ENCODE results near the gene RPS26.
A peak's percentile ranks its signal among the peaks of the same experiment; 100 is the strongest.
"Not testable (repeated sequence)": the region's sequence is repeated elsewhere in the genome, so short reads cannot be mapped to it uniquely, and the experiment has no call there.

RPS26 gene

DNA sequence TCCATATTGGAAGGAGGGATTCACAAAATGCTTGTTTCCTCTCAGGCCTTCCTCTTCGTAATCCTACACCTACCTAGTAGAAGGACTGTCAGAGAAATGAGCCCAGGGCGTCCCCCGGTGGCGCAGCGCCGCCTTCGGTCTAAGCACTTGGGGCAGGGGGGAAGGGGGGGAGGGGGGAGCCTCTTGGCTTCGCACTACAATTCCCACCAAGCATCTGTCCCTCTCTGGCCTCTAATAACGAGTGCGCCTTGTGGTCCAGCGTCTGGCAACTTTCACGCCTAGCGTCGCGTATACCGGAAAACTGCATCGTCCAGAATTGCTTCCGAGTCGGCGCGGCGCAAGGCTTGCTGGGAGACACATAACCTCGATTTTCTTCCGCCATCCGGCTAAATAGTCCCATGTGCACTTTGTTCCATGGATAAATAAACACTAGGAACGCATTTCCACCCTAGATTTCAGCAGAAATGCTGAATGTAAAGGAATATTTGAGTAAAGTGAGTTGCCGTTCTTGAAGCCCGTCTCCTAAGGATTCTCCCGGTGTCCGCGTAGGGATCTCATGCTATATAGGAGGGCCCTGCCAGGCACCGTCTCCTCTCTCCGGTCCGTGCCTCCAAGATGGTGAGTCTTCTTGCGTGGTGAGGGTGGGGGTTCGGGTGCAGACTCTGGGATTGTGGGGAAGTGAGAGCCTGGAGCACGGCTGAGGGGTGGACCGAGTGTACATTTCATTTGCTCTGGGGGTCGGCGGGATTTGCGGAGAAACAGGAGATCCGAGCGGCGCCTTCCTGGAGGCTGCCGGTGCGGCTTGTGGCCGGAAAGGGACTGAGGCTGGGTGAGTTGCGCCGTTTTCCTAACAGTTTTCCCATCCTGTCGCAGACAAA is at the start of gene RPS26:
Gene RPS26, plus strand, starts transcription at position 367 of the 878 bp plus-strand sequence. Its CDS starts 249 bp downstream, at position 616.
- DNase-seq (ENCODE audit: low read depth in 3 of 3) = peak; percentile 65 to 81 (median 78)

DNA sequence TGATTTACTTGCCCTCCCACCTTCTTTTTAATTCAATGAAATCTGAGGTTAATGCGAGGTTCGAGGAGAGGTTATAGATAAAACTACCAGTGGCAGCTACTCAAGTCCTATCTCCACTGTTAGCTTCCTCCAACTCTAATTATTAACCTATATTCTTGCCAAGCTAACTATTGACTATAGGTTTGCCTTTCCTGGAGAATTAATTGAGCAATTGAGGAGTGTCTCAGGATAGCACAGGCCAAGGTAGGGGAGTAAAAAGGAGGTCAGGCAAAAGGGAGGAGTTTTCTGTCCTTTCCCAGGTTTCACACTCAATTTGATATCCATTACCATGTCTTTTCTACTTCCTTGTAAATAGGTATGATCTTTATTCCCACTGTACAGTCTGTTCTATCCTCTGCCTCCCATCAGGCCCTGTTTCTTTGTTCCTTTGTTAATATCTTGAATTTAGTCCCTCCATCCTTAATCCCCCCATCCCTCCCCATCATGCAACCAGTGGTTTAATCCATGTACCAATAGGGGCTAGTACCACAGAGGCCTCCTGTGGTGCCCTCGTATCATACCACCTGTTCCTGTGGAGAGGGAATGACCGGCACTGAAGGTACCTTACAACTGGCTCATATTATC is 48.4 kb upstream of the RPS26 start:
- no peak for DNase-seq (ENCODE audit: low read depth in 3 of 3)

DNA sequence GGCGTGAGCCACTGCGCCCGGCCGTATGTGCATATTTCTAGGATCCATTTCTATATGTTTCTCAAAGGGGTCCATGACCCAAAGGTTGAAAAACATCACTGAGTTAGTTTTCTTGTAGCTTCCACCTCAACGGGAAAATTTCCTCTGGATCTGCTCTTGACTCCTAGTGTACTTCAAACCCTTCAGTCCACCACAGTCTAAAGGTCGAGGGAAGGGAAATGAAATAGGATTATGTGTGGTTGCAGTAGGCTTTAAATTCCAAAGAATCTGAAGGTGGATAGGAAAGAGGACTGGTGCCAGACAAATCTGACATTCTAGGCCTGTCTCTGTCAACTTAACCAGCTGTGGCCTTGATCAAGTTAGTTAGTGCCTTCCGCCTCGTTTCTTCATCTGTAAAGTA is 46.4 kb upstream of the RPS26 start:
- no peak for DNase-seq (ENCODE audit: low read depth in 3 of 3)

DNA sequence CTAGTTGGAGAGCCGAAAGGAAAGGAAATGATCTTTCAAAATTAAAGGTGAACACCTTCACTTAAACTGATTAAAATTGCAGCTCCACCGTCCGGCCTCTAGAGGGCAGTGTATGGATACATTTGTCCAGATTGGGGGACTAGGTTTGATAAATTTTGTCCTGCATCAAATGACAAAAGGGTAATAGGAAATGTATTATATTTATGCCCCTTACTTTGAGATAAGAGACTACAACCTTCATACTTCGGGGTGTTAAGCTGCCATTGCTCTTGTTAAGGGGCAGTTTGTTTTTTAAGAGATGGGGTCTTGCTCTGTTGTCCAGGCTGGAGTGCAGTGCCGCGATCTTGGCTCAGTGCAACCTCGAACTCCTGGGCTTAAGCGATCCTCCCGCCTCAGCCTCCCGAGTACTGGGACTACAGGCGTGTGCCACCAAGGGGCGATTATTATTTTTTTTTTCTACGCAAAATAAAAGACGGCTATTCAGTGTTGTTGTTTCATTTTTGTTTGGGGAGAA is 45.5 kb upstream of the RPS26 start:
- peak in 2 of 3 experiments; percentile 35 to 46 for DNase-seq (ENCODE audit: low read depth in 3 of 3)

DNA sequence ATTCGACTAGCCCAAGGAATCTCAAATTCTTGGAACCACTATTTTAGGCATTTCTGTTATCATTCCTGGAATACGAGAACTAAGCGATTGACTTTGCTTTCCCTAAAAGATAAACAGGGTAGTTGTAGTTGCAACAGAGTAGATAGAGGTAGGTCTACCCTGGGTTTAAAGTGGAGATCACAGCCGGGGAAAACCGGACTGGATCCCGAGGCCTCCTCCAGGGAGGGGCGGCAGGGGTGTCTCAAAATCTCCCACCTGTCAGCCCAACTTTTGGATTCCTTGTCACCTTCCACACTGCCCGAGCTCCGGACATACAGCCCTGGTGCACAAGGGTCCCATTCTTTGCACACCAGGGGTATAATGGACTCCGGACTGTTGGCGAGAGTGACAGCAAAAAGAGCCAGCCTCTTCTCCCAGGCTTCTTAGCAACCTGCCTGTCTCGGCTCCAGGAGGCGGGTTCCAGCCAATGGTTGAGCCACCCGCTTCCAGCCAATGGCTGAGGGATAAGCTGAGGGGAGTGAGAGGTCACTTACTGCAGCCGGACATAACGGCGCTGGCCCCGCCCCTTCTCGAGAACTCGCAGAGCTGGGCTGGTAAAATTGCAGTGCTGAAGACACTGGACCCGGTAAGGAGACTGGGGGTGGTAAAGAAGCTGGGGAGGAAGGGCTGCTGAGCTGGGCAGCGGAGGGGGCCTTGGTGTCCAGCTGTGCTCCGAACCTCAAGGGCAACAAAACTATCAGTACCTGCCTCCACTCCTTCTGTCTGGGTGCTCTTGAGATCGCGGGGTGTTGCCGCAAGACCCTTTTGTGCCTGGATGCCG is 44.8 kb upstream of the RPS26 start, which contains the start of gene SUOX:
Gene SUOX, plus strand, starts transcription at position 562 of the 820 bp plus-strand sequence. CDS start 4,946 bp downstream, outside the sequence.
- no peak for DNase-seq (ENCODE audit: low read depth in 3 of 3)

DNA sequence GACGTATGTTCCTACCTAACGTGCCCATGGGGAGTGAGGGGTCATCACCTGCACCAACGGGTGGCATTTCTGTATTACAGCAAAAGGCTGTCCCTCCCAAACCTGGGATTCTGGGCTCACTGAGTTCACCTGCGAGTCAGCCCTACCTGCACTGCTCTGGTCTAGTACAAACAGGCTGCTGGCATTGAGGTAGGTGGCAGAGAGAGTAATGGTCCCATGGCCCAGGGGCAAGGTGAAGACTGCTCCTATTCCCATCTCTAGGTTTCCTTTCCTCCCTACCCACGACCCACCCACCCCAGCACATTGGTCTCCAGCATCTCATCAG is 44.2 kb upstream of the RPS26 start:
- no peak for DNase-seq (ENCODE audit: low read depth in 3 of 3)

DNA sequence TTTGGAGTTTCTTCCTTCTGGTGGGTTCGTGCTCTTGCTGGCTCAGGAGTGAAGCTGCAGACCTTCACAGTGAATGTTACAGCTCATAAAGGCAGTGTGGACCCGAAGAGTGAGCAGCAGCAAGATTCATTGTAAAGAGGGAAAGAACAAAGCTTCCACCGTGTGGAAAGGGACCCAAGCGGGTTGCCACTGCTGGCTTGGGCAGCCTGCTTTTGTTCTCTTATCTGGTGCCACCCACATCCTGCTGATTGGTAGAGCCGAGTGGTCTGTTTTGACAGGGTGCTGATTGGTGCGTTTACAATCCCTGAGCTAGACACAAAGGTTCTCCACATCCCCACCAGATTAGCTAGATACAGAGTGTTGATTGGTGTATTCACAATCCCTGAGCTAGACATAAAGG is 42.2 kb upstream of the RPS26 start:
- DNase-seq (ENCODE audit: low read depth in 3 of 3) = not testable (repeated sequence)

DNA sequence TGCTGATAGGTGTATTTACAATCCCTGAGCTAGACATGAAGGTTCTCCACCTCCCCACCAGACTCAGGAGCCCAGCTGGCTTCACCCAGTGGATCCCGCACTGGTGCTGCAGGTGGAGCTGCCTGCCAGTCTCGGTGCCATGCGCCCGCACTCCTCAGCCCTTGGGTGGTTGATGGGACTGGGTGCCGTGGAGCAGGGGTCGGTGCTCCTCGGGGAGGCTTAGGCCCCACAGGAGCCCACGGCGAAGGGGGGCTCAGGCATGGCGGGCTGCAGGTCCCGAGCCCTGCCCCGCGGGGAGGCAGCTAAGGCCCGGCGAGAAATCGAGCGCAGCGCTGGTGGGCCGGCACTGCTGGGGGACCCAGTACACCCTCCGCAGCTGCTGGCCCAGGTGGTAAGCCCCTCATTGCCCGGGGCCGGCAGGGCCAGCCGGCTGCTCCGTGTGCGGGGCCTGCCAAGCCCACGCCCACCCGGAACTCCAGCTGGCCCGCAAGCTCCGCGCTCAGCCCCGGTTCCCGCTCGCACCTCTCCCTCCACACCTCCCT is 41.6 kb upstream of the RPS26 start:
- DNase-seq (ENCODE audit: low read depth in 3 of 3) = not testable (repeated sequence)

DNA sequence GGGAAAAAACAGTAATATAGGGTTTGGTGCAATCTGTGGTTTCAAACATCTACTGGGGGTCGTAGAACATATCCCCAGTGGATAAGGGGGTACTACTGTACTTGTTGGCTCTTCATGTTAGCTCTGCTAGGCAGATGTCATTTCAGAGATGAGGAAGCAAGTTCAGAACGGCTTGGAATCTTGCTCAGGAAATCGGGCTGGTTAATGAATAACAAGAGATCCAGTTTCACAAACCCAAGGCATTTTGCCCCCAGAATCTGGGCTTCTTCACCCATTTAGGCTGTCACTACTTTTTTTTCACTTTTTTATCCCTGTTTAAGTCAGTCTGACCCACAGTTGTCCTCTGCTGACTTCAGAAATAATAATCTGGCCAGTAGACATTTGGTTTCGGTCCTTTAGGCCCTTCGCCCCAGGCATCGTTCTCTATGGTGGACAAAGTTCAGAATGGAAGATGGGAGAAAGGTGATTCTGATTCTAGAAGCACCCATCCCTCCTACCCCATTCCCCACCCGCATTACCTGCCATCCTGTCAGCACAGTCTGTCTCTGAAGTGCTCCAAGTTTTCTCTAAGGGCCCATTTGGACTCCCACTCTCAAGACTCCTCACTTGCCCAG is 40.1 kb upstream of the RPS26 start:
- DNase-seq (ENCODE audit: low read depth in 3 of 3) = no peak

DNA sequence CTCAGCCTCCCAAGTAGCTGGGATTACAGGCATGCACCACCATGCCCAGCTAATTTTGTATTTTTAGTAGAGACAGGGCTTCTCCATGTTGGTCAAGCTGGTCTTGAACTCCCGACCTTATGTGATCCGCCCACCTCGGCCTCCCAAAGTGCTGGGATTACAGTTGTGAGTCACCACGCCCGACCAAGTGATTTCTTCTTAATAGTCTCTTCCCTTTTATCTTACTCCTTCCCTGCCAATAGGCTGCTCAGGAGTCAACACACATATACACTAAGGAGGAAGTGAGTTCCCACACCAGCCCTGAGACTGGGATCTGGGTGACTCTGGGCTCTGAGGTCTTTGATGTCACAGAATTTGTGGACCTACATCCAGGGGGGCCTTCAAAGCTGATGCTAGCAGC is 38.3 kb upstream of the RPS26 start:
- DNase-seq (ENCODE audit: low read depth in 3 of 3) = not testable (repeated sequence)

DNA sequence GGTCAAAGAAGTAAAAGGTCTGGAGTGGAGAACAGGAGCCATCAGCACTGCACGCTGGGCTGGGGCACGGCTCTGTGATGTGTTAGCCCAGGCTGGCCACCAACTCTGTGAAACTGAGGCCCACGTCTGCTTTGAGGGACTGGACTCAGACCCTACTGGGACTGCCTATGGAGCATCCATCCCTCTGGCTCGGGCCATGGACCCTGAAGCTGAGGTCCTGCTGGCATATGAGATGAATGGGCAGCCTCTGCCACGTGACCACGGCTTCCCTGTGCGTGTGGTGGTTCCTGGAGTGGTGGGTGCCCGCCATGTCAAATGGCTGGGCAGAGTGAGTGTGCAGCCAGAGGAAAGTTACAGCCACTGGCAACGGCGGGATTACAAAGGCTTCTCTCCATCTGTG is 37.5 kb upstream of the RPS26 start:
- no peak for DNase-seq (ENCODE audit: low read depth in 3 of 3)

DNA sequence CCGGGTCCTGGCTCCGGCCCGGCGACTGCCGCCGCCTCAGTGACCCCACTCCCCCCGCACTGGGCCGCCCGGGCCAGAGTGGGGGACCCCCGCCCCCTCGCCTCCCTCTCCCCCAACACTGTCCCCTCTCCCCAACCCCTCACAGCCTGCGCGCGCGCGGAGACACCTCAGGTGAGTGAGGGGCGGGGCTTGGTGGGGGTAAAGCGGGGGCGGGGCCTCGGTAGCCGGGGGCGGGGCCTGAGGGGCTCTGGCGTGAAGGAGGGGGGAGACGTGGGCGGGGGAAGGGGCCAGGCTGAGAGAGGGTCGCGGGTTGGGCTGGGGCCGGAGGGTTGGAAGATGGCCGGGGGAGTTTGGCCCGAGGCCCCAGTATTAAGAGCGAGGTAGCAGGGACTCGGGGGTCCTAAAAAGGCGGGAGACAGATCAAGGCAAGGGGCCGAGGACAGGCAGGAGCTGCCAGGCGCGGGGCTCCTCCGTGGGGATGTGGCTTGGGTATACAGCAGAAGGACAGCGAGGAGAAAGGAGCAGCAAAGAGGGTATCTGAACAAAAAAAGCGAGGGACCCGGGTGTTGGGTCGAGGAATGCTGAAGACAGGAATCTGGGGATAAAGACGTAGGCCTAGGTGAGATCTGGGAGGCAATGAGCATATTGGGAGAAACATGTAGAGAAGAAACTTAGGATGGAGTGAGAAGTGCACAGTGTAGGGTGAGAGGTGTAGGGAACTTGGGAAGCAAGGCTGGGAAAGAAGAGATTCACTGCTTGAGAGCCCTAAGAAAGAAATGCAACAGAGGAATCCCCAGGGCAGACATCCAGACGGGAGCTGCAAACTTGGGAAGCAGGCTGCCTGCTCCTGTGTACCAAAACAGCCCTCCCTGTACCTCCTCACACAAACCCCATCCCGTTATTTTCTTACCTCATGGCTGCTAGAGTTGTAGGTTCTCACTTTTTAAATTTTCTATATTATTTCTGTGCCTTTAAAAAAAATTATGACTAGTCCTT is 33.9 kb upstream of the RPS26 start:
- peak; percentile 57 to 65 (median 61) for DNase-seq (ENCODE audit: low read depth in 3 of 3)

DNA sequence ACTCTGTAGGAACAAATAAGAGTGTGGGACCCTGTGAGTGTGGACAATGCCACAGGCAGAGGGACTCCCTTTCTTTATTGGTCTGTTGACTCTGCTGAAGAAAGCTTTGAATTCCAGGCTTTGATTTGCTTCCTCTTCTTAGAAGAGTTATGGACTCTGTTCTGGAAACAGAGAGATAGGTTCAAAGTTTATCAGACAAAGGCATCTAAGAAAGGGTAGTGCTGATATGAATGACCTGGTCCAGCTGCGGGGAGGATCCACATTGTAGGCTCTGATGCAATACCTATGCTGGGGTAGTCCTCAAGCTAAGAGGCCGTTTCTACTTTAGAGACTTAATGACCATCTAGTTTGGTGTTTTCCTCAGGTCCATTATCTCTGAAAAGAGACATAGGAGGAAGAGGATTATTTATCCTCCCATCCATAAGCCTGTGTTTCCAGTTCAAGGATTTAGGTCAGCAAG is 31.6 kb upstream of the RPS26 start:
- DNase-seq (ENCODE audit: low read depth in 3 of 3) = no peak

DNA sequence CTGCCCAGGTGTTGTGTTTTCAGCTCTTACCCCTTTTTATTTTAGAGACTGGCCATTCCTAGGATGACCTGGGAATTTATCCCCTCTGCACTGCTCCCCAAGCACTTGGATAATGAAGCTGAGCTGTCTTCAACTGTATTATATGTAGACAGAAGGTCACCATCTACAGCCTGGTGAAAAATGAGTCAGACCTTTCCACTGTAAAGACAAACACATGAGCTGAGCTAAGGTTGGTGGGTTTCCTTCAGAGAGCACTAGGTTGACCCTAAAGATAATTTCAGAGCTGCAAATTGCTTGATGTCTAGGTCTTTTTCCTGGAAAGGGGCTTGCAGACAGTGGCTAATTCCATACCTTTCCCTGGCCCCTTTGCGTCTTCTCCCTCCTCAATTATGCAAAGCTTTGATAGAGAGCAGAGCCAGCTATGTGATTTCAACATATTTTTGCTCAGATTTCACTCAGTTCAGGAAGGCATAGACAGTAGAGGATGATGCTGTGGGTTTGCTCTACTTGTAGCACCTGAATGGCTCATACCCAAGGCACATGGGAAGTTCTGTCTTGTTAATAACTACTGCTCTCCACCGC is 30.1 kb upstream of the RPS26 start:
- DNase-seq (ENCODE audit: low read depth in 3 of 3) = no peak

DNA sequence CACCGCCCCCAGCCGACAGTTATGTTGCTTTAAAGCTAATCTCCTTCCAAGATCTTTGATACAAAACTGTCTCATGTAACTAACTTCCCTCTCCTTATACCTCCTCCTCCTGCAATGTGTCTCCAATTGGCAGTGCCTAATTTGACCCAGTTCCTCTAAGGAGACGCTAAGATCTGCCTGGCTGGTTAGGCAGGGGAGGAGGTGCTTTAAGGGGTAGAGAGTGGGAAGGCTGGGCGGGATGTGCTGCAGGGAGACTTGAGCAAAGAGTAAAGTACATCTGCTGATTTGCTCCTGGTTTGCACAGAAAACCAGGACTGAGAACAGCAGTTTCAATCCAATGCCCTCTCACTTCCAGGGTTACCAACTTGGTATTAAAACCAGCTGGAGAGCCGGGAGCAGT is 28.2 kb upstream of the RPS26 start:
- DNase-seq (ENCODE audit: low read depth in 3 of 3) = no peak

DNA sequence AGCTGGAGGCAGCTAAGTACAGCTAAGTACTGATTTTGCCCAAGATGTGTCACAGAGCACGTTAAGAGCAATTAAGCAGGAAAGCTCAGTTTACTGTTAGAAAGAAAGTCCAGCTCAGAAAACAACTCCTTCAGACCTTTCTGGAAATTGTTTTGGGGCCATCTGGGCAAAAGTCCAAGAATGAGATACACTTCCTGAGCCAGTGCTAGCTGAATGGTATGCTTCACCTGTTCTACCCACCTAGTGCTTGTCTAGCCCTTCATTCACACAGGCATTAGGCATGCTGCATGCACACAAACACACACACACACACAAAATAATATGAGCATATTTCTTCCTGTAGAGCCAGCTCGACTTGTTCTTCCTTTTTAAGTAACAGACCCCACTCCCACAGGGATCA is 27.5 kb upstream of the RPS26 start:
- DNase-seq (ENCODE audit: low read depth in 3 of 3) = no peak

DNA sequence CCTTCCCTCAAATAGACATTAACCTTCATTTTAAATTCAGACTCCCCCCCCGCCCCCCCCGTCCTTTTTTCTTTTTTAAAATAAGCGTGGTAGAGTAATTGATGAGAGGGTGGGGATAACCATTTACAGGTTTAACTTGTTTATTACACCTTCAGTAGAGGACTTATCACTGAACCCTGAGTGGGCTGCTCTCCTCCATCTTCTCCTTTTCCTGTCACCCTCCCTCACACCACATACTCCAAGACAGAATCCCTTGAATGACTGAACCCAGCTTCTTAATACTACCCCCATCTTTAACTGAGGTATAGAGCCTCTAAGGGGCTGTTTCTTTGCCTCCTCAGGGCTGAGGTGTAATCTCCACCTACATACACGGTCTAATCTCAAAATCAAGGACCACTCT is 24.5 kb upstream of the RPS26 start:
- DNase-seq (ENCODE audit: low read depth in 3 of 3) = no peak

DNA sequence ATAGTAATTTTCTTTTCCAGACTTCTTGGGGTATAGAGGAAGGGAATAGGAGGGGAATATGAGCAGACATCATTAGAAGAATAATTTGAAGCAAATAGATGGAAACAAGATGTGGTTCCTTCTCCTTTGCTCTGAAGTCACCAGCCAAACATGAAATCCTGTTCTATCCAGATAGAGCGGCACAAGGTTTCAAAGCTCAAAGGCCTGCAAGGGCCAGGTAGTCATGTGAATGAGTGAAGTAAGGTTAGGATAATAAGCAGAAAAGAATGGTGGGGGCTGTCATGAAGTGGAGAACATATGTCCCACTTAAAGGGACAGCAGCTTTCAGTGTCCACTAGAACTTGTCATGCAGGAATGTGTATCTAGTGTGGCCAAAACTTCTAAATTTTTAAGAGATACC is 23.4 kb upstream of the RPS26 start:
- no peak for DNase-seq (ENCODE audit: low read depth in 3 of 3)

DNA sequence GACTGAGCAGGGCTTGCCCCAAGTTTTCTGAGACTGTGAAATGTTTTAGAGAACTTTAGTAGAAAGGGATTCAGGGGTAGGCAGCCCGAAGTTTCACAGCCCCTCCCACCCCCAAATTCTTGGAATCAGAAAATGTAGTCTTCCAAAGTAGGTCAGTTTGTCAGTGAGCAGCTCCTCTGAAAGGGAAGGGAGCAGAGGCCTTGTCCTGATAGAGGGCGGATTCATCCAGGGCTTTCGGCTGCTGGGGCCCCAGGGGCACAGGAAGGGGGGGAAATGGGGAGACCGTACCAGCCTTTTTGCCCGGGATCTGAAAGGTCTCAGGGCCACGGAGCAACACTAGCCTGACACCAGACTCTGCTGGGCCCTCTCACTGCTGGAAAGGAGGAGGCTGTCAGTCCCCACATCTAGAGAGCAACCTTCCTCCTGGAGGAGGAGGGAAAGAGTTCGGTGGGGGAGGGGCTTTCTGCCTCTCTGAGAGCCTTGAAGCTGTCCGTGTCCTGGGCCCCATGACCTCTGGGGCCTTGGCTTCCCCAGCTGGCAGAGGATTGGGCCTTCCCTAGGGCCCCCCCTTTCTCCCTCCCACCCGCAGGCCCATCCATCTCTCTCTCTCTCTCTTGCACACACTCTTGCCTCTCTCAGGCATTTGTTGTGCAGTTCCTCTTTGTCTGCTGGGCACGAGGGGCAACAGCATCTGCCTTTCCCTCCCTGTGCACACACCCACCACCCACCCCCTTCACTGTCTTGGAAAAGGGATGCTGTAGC is 21.1 kb upstream of the RPS26 start, which contains the start of gene IKZF4:
Gene IKZF4, plus strand, starts transcription at position 621 of the 762 bp plus-strand sequence. CDS start 451 bp downstream, outside the sequence.
- DNase-seq (ENCODE audit: low read depth in 3 of 3) = no peak

Measured in stimulated activated CD4-positive, alpha-beta T cell treated with anti-CD3 and anti-CD28 coated beads, TNF-alpha, amount 100 ng/mL, for 4 hours (primary cell).